Medulla oblongata (tissue), 1 donor: ENCODE measurements around the gene LGALSL.

Experiments used
- DNase-seq: peaks from one replicate; pipeline ENCODE4 v3.0.0-alpha.2; 2015; ENCODE audit errors: extremely low spot score

The LGALSL gene

GRCh38 chr2:64470766-64471295, 16.9 kb downstream of the LGALSL start:
- no peak for DNase-seq

- no peak for DNase-seq
Measured at GRCh38 chr2:64471600-64471999, 17.6 kb downstream of the LGALSL start.

GRCh38 chr2:64472881-64473280, 18.9 kb downstream of the LGALSL start:
- DNase-seq = no peak

- DNase-seq = peak; percentile 25
Measured at GRCh38 chr2:64474121-64474571, 20.2 kb downstream of the LGALSL start.

- DNase-seq = no peak
Measured at GRCh38 chr2:64474636-64475035, 20.7 kb downstream of the LGALSL start.

GRCh38 chr2:64477037-64477436, 23.1 kb downstream of the LGALSL start:
- no peak for DNase-seq

- no peak for DNase-seq
Measured at GRCh38 chr2:64477979-64478378, 24.0 kb downstream of the LGALSL start.

GRCh38 chr2:64478502-64479230, 24.7 kb downstream of the LGALSL start:
- no peak for DNase-seq

- DNase-seq = no peak
Measured at GRCh38 chr2:64479259-64480117, 25.5 kb downstream of the LGALSL start.

- DNase-seq = no peak
Measured at GRCh38 chr2:64481665-64482064, 27.7 kb downstream of the LGALSL start.

- no peak for DNase-seq
Measured at GRCh38 chr2:64482243-64482642, 28.3 kb downstream of the LGALSL start.

GRCh38 chr2:64482765-64483504, 29.0 kb downstream of the LGALSL start:
- no peak for DNase-seq

GRCh38 chr2:64485331-64485730, 31.4 kb downstream of the LGALSL start:
- DNase-seq = no peak

GRCh38 chr2:64485961-64486360, 32.0 kb downstream of the LGALSL start:
- no peak for DNase-seq

GRCh38 chr2:64487256-64488049, 33.5 kb downstream of the LGALSL start:
- no peak for DNase-seq

- DNase-seq = peak; percentile 71
Measured at GRCh38 chr2:64488050-64488974, 34.4 kb downstream of the LGALSL start.

- DNase-seq = no peak
Measured at GRCh38 chr2:64489081-64489751, 35.3 kb downstream of the LGALSL start.

GRCh38 chr2:64491426-64491825, 37.5 kb downstream of the LGALSL start:
- no peak for DNase-seq

- DNase-seq = no peak
Measured at GRCh38 chr2:64492272-64492671, 38.3 kb downstream of the LGALSL start.
